HEK293T (cell line): ENCODE results near the gene SATB1.

ENCODE experiments used
- CTCF ChIA-PET: fragments of 350-600 bp; formaldehyde crosslinking; extraction: SDS; loops from one replicate; lab custom pipeline; 2021; ENCODE audit warnings: antibody characterized with exemption, inconsistent platforms; lab: Yijun Ruan, JAX
- POLR2A ChIA-PET: fragments of 350-600 bp; formaldehyde crosslinking; extraction: SDS; loops from one replicate; lab custom pipeline; 2020; ENCODE audit warnings: antibody characterized with exemption, inconsistent platforms; lab: Yijun Ruan, JAX
- DNase-seq: peaks from one replicate; pipeline ENCODE4 v3.0.0; 2012; ENCODE audit warnings: mixed read lengths; ENCODE audit errors: extremely low spot score
- ARNT ChIP-seq: fragments of 450-650 bp; IDR thresholded peaks from 2 replicates; pipeline ENCODE4 v1.6.1; 2017; ENCODE audit warnings: mild to moderate bottlenecking
- BHLHE40 ChIP-seq: fragments of 450-650 bp; IDR thresholded peaks from 2 replicates; pipeline ENCODE4 v1.6.1; 2016; ENCODE audit warnings: mild to moderate bottlenecking, moderate library complexity, borderline replicate concordance
- CTBP1 ChIP-seq: fragments of 450-650 bp; IDR thresholded peaks from 2 replicates; pipeline ENCODE4 v1.6.1; 2016; ENCODE audit warnings: borderline replicate concordance
- ELF4 ChIP-seq: fragments of 450-650 bp; IDR thresholded peaks from 2 replicates; pipeline ENCODE4 v1.6.1; 2017; ENCODE audit warnings: antibody characterized with exemption
- FOXA1 ChIP-seq: fragments of 450-650 bp; IDR thresholded peaks from 2 replicates; pipeline ENCODE4 v1.6.1; 2016; ENCODE audit warnings: mild to moderate bottlenecking
- FOXK2 ChIP-seq: fragments of 450-650 bp; IDR thresholded peaks from 2 replicates; pipeline ENCODE4 v1.6.1; 2016; ENCODE audit warnings: mild to moderate bottlenecking
- FOXM1 ChIP-seq: fragments of 450-650 bp; IDR thresholded peaks from 2 replicates; pipeline ENCODE4 v1.6.1; 2017; ENCODE audit warnings: mild to moderate bottlenecking, borderline replicate concordance
- HDGF ChIP-seq: fragments of 450-650 bp; IDR thresholded peaks from 2 replicates; pipeline ENCODE4 v1.6.1; 2017; ENCODE audit warnings: antibody characterized with exemption, borderline replicate concordance
- L3MBTL2 ChIP-seq: fragments of 450-650 bp; conservative IDR thresholded peaks from 2 replicates; pipeline ENCODE4 v1.6.1; 2016; ENCODE audit warnings: mild to moderate bottlenecking
- LEF1 ChIP-seq: fragments of 450-650 bp; IDR thresholded peaks from 2 replicates; pipeline ENCODE4 v1.6.1; 2017; ENCODE audit warnings: mild to moderate bottlenecking, borderline replicate concordance
- NFRKB ChIP-seq: fragments of 450-650 bp; IDR thresholded peaks from 2 replicates; pipeline ENCODE4 v1.6.1; 2016; ENCODE audit warnings: mild to moderate bottlenecking, moderate library complexity
- PKNOX1 ChIP-seq: fragments of 450-650 bp; IDR thresholded peaks from 2 replicates; pipeline ENCODE4 v1.6.1; 2016
- SP1 ChIP-seq: fragments of 450-650 bp; IDR thresholded peaks from 2 replicates; pipeline ENCODE4 v1.6.1; 2017
- SUZ12 ChIP-seq: fragments of 450-650 bp; IDR thresholded peaks from 2 replicates; pipeline ENCODE4 v1.6.1; 2016; ENCODE audit warnings: mild to moderate bottlenecking
- TARDBP ChIP-seq: fragments of 450-650 bp; IDR thresholded peaks from 2 replicates; pipeline ENCODE4 v1.6.1; 2016
- ZNF384 ChIP-seq: fragments of 450-650 bp; IDR thresholded peaks from 2 replicates; pipeline ENCODE4 v1.6.1; 2016

Gene SATB1

GRCh38 chr3:18422972-18423371 lies 2.2 kb downstream of the SATB1 start:
- POLR2A ChIA-PET, result no interaction called here
- CTCF ChIA-PET, result no interaction called here
- TF ChIP-seq SP1 (no peak), LEF1 (no peak), HDGF (no peak), ARNT (no peak), L3MBTL2 (no peak), TARDBP (no peak), ELF4 (no peak), FOXK2 (no peak), FOXM1 (no peak), CTBP1 (no peak), FOXA1 (no peak)
- no peak for DNase-seq

GRCh38 chr3:18420555-18420954 lies 4.6 kb downstream of the SATB1 start:
- POLR2A ChIA-PET, result no interaction called here

GRCh38 chr3:18419232-18419631 lies 5.9 kb downstream of the SATB1 start:
- no peak for TF ChIP-seq CTBP1
- no peak for DNase-seq
- POLR2A ChIA-PET, result no interaction called here
- CTCF ChIA-PET, result no interaction called here

More at GRCh38 chr3:18420555-18420954, 4.6 kb downstream of the SATB1 start:
- CTCF ChIA-PET, result no interaction called here
- no peak for DNase-seq
- TF ChIP-seq BHLHE40 (no peak), CTBP1 (no peak), HDGF (no peak), FOXM1 (no peak), FOXK2 (no peak), PKNOX1 (no peak), ARNT (no peak), L3MBTL2 (no peak), FOXA1 (no peak), TARDBP (no peak), ZNF384 (no peak), LEF1 (no peak), ELF4 (no peak), SP1 (no peak), SUZ12 (no peak), NFRKB (no peak)

GRCh38 chr3:18417904-18418572 lies 7.1 kb downstream of the SATB1 start:
- TF ChIP-seq SP1 (no peak), ZNF384 (no peak), ARNT (no peak), NFRKB (no peak), LEF1 (no peak), ELF4 (no peak), HDGF (no peak), TARDBP (no peak), FOXM1 (no peak), SUZ12 (no peak), FOXA1 (no peak), L3MBTL2 (no peak), BHLHE40 (no peak), CTBP1 (no peak), FOXK2 (no peak), PKNOX1 (no peak)
- POLR2A ChIA-PET, result no interaction called here
- DNase-seq, result no peak
- CTCF ChIA-PET, result no interaction called here

GRCh38 chr3:18416332-18416731 lies 8.8 kb downstream of the SATB1 start:
- CTCF ChIA-PET, result no interaction called here
- POLR2A ChIA-PET, result no interaction called here
- TF ChIP-seq SUZ12 (no peak), NFRKB (no peak), L3MBTL2 (no peak), FOXA1 (no peak), ARNT (no peak), LEF1 (no peak), FOXM1 (no peak), SP1 (no peak), FOXK2 (no peak), PKNOX1 (no peak), CTBP1 (no peak), HDGF (no peak), BHLHE40 (no peak), TARDBP (no peak)
- no peak for DNase-seq

- TF ChIP-seq FOXA1 (no peak), CTBP1 (no peak), FOXM1 (no peak), HDGF (no peak), SP1 (no peak), ARNT (no peak)
- no peak for DNase-seq
- POLR2A ChIA-PET, result no interaction called here
- CTCF ChIA-PET, result no interaction called here
These were observed 9.3 kb downstream of the SATB1 start for GRCh38 chr3:18415839-18416238.
